IPS-18a (cell line): ENCODE data around the gene MEIS1.

Experiments
- H3K27ac ChIP-seq: one replicate; pipeline ENCODE4 v1.5.1; 2013; ENCODE audit warnings: low read length
- H3K27me3 ChIP-seq: one replicate; pipeline ENCODE4 v1.6.1; 2013; ENCODE audit warnings: mild to moderate bottlenecking, low read length; ENCODE audit not compliant: control insufficient read depth, insufficient read depth
- H3K36me3 ChIP-seq: one replicate; pipeline ENCODE4 v1.6.1; 2013; ENCODE audit warnings: low read depth, low read length; ENCODE audit not compliant: control insufficient read depth
- H3K4me1 ChIP-seq: one replicate; pipeline ENCODE4 v1.6.1; 2013; ENCODE audit warnings: low read depth, low read length; ENCODE audit not compliant: control insufficient read depth
- H3K4me3 ChIP-seq: one replicate; pipeline ENCODE4 v1.5.1; 2013; ENCODE audit warnings: low read length
- H3K9ac ChIP-seq: one replicate; pipeline ENCODE4 v1.6.1; 2013; ENCODE audit warnings: mild to moderate bottlenecking, low read length, moderate library complexity
- H3K9me3 ChIP-seq: one replicate; pipeline ENCODE4 v1.6.1; 2013; ENCODE audit warnings: low read depth, low read length; ENCODE audit not compliant: control insufficient read depth

MEIS1 gene

GRCh38 chr2:66447677-66448076, 12.8 kb downstream of the MEIS1 start:
- no peak overlapping the region for H3K27ac ChIP-seq
- H3K36me3 ChIP-seq = no peaks in the 10 kb centered on the region
- no peak overlapping the region for H3K4me3 ChIP-seq
- H3K27me3 ChIP-seq = peaks cover 64% of the 10 kb centered on the region
- H3K4me1 ChIP-seq = peaks cover 24% of the 10 kb centered on the region
- no peaks in the 10 kb centered on the region for H3K9me3 ChIP-seq
- no peak overlapping the region for H3K9ac ChIP-seq

GRCh38 chr2:66448136-66448991, 13.4 kb downstream of the MEIS1 start:
- H3K27ac ChIP-seq = no peak overlapping the region
- H3K4me3 ChIP-seq = no peak overlapping the region

GRCh38 chr2:66452214-66452613, 17.3 kb downstream of the MEIS1 start:
- H3K27me3 ChIP-seq = peaks cover 19% of the 10 kb centered on the region
- H3K9ac ChIP-seq = no peak overlapping the region
- no peaks in the 10 kb centered on the region for H3K9me3 ChIP-seq
- H3K4me1 ChIP-seq = peaks cover 3% of the 10 kb centered on the region
- no peaks in the 10 kb centered on the region for H3K36me3 ChIP-seq
- H3K27ac ChIP-seq = no peak overlapping the region
- no peak overlapping the region for H3K4me3 ChIP-seq

More at GRCh38 chr2:66448136-66448991, 13.4 kb downstream of the MEIS1 start:
- Histone ChIP-seq H3K4me1 (peaks cover 22% of the 10 kb centered on the region), H3K9ac (no peak overlapping the region), H3K27me3 (peaks cover 57% of the 10 kb centered on the region), H3K36me3 (no peaks in the 10 kb centered on the region), H3K9me3 (no peaks in the 10 kb centered on the region)

DNA sequence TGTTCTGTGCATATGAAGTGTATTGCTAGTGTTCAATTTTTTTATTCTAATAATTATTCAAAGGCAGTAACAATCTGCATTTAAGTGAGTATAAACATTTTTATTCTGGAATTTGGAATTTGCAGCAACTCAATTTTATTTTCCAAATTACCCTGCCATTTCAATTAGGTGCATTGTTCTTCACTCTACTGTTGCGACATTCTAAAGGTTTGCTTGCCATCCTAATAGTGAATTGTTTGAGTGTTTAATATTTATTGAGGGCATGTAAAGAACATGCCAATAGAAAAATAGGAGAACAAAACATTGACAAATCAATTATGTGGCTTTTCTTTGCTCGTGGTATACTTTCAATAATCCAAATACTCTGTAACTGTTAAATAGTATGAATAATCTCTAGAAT, 18.0 kb downstream of the MEIS1 start:
- H3K4me1 ChIP-seq = no peaks in the 10 kb centered on the region
- H3K9me3 ChIP-seq = no peaks in the 10 kb centered on the region
- peaks cover 12% of the 10 kb centered on the region for H3K27me3 ChIP-seq
- no peaks in the 10 kb centered on the region for H3K36me3 ChIP-seq
- no peak overlapping the region for H3K9ac ChIP-seq
- no peak overlapping the region for H3K27ac ChIP-seq
- no peak overlapping the region for H3K4me3 ChIP-seq

DNA sequence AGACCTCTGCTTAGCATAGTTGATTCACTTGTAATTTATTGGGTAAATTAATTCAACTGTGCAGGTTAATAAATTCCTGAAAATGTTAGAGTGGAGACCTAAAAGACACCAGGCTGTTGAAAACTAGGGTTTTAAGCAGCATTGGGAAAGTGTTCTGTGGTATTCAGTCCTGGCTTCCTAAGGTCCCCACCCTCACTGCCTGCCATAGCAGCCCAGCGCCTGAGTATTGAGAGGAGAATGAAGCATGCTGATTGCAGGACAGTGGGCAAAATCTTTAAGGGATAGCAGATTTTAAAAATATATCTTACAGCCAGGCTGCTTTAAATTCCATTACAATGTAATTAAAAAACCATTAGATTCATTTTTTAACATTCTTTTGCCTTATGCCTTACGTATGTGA, 20.6 kb downstream of the MEIS1 start:
- Histone ChIP-seq H3K27me3 (peaks cover 3% of the 10 kb centered on the region), H3K4me1 (no peaks in the 10 kb centered on the region), H3K27ac (no peak overlapping the region), H3K9ac (no peak overlapping the region), H3K4me3 (no peak overlapping the region), H3K36me3 (no peaks in the 10 kb centered on the region), H3K9me3 (no peaks in the 10 kb centered on the region)

- Histone ChIP-seq H3K9ac (no peak overlapping the region), H3K27ac (no peak overlapping the region), H3K27me3 (no peaks in the 10 kb centered on the region)
Measured at GRCh38 chr2:66456183-66457041, 21.5 kb downstream of the MEIS1 start.

GRCh38 chr2:66457545-66457944, 22.6 kb downstream of the MEIS1 start:
- no peak overlapping the region for H3K4me3 ChIP-seq
- no peaks in the 10 kb centered on the region for H3K9me3 ChIP-seq
- H3K27me3 ChIP-seq = no peaks in the 10 kb centered on the region
- H3K4me1 ChIP-seq = no peaks in the 10 kb centered on the region
- H3K27ac ChIP-seq = no peak overlapping the region
- H3K9ac ChIP-seq = no peak overlapping the region
- H3K36me3 ChIP-seq = no peaks in the 10 kb centered on the region

More at GRCh38 chr2:66456183-66457041, 21.5 kb downstream of the MEIS1 start:
- H3K36me3 ChIP-seq = no peaks in the 10 kb centered on the region
- no peaks in the 10 kb centered on the region for H3K4me1 ChIP-seq
- H3K4me3 ChIP-seq = no peak overlapping the region
- H3K9me3 ChIP-seq = no peaks in the 10 kb centered on the region

DNA sequence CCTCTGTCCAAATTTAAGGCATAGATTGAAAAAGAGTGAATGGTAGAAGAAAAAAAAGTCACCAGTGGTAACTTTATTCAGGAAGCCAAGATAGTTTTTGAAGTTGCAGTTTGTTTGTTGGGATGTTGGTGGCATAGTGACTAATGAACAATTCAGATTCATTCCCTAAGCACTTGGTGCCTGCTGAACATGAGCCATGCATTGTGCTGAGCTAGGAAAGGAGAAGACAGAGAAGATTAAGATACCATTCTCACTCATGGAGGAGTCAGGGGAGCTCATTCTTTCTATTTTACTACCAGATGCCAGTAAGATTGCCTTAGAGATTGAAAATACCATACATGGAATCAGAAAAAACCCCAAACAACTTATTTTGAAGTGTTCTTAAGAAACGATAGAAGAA, 25.1 kb downstream of the MEIS1 start:
- Histone ChIP-seq H3K4me1 (no peaks in the 10 kb centered on the region), H3K36me3 (no peaks in the 10 kb centered on the region), H3K27me3 (no peaks in the 10 kb centered on the region), H3K4me3 (no peak overlapping the region), H3K9me3 (no peaks in the 10 kb centered on the region), H3K9ac (no peak overlapping the region), H3K27ac (no peak overlapping the region)

DNA sequence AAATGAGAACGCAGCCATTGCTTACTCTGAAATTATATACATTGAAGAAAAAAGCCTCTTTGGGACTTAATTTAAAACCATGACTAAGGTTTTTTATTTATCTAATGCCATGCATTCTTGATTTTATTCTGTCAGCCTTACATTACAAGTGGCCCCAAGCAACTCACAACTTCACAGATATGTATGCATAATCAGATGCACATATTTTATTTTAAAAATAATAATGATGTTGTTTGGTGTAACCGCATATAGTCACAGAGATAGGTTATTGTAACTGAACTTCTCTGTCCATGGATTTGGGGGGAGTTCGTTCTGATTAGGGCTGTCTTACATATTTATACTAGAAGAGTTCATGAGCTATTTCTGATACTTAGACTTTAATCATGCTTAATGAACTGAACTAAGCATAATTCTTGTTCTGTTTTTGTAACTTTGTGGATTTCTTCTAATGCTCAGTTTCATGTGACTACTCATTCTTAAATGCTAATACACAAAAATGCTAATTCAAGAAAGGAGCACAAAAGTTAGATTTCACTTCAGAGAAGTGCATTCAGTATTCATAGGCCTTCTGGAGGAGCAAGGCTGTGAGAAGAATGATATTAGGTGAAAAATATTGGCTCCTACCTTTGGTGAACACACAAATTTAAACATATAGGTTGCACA, 26.2 kb downstream of the MEIS1 start:
- Histone ChIP-seq H3K27me3 (no peaks in the 10 kb centered on the region), H3K9ac (no peak overlapping the region), H3K4me1 (no peaks in the 10 kb centered on the region), H3K36me3 (no peaks in the 10 kb centered on the region), H3K27ac (no peak overlapping the region), H3K4me3 (no peak overlapping the region), H3K9me3 (no peaks in the 10 kb centered on the region)

DNA sequence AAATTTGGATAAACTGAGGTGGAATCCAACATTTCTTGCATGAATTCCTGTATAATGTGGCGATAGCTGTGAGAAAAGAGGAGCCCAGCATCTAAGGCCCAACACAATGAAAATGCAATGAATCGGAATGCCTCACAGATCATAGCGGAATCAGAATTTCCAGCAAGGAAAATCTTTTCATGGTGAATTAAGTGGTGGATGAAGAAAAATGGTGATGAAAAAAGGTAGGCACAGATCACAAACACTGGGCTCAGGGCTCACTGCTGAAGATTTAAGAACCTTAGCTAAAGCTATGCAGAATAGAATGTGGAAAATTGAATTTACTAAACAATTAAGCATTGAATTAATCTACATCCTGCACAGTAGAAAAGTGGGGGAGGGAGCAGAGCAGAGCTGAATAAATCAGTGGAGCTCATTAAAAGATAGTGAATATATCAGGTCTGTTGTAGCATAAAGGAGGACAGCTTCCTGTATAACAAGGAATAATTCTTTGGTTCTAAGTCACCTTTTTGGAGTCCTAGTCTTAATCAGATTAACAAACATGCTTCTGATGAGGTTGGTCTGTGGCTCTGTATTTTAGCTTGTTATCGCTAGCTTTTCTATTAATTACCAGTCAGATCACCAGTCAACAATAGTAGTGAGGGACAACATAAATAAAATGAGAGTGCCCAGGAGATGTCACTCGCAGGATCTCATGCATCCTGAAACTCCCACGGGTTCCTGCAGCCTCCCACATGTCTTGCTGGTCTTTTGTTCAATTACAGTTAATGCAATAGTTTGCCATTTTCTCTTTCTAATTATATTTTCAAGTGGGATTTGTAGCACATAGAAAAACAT, 27.0 kb downstream of the MEIS1 start:
- Histone ChIP-seq H3K4me1 (no peaks in the 10 kb centered on the region), H3K36me3 (no peaks in the 10 kb centered on the region), H3K9ac (no peak overlapping the region), H3K9me3 (no peaks in the 10 kb centered on the region), H3K27me3 (no peaks in the 10 kb centered on the region), H3K4me3 (no peak overlapping the region), H3K27ac (no peak overlapping the region)

GRCh38 chr2:66462501-66462825, 27.5 kb downstream of the MEIS1 start:
- Histone ChIP-seq H3K36me3 (no peaks in the 10 kb centered on the region), H3K4me1 (no peaks in the 10 kb centered on the region), H3K9me3 (no peaks in the 10 kb centered on the region), H3K27ac (no peak overlapping the region), H3K4me3 (no peak overlapping the region), H3K27me3 (no peaks in the 10 kb centered on the region), H3K9ac (no peak overlapping the region)
